ENCODE measurements around the gene SLC25A27.

DNA sequence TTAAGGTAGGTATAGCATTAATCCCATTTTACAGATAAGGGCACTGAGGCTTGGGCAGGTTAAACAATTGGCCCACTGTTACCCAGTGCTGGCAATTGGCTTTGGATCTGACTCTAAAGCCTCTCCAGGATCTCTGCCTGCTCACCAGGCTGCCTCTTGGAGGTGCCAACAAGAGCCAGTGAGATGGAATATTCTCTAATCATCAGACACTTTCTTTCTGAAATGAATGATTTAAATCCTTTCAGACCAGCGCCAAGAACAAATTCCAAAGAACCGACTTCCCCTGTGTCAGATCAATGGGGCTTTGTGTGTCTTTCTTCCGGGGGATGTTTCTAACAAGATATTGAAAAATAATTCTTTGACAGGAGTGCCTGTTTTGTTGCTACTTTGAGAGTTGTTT lies 23.8 kb upstream of the SLC25A27 start:
- TF ChIP-seq, protein P1, sequence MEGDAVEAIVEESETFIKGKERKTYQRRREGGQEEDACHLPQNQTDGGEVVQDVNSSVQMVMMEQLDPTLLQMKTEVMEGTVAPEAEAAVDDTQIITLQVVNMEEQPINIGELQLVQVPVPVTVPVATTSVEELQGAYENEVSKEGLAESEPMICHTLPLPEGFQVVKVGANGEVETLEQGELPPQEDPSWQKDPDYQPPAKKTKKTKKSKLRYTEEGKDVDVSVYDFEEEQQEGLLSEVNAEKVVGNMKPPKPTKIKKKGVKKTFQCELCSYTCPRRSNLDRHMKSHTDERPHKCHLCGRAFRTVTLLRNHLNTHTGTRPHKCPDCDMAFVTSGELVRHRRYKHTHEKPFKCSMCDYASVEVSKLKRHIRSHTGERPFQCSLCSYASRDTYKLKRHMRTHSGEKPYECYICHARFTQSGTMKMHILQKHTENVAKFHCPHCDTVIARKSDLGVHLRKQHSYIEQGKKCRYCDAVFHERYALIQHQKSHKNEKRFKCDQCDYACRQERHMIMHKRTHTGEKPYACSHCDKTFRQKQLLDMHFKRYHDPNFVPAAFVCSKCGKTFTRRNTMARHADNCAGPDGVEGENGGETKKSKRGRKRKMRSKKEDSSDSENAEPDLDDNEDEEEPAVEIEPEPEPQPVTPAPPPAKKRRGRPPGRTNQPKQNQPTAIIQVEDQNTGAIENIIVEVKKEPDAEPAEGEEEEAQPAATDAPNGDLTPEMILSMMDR (IDR thresholded peaks at IDR 0.05) = no peak
- TF ChIP-seq POLR2A (IDR thresholded peaks at IDR 0.05) = no peak
